Measurements from ENCODE around the gene CDC14A.
"Not testable (repeated sequence)": the region's sequence is repeated elsewhere in the genome, so short reads cannot be mapped to it uniquely, and the experiment has no call there.

Gene CDC14A, protein sequence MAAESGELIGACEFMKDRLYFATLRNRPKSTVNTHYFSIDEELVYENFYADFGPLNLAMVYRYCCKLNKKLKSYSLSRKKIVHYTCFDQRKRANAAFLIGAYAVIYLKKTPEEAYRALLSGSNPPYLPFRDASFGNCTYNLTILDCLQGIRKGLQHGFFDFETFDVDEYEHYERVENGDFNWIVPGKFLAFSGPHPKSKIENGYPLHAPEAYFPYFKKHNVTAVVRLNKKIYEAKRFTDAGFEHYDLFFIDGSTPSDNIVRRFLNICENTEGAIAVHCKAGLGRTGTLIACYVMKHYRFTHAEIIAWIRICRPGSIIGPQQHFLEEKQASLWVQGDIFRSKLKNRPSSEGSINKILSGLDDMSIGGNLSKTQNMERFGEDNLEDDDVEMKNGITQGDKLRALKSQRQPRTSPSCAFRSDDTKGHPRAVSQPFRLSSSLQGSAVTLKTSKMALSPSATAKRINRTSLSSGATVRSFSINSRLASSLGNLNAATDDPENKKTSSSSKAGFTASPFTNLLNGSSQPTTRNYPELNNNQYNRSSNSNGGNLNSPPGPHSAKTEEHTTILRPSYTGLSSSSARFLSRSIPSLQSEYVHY

DNA sequence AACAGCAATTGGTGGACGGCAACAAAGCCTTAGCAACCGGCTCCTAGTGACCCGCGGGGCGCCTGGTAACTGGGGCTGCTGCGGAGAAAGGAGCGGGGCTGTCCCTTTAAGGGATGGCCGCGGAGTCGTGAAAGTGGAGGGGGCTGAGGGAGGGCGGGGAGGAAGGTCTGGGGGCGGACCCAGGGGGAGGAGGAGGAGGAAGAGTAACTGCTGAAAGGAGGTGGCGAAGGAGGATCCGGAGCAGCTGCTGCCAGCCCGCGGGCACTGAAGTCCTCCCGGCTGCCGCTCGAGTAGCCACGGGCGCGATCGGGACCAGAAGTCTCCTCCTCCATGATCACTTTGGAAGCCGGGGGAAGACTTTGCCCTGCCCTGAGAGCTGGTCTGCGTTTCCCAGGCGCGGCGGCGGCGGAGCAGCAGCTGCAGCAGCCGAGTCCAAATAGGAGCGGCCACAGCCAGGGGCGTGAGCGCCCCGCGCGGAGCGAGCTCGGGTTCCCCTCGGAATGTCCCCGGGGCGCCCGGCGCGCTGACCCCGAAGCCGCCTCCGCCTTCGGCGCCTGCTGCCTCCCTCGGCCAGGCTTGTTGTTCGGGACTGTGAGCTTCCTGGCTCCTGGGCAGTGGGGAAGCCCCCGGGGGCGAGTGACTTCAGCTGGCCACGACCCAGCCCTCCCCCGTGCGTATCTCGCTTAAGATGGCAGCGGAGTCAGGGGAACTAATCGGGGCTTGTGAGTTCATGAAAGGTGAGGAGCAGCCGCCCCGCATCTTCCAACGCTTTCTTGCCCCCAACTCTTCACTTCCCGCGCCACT is at the start of gene CDC14A:
TSS of gene CDC14A (plus strand) at position 240 of the 804 bp plus-strand sequence. CDS start at position 689, 449 bp downstream.
- DNase-seq (ENCODE audit: low spot score): peak; percentile 95

GRCh38 chr1:100302739-100303138 is 49.6 kb upstream of the CDC14A start:
- DNase-seq (ENCODE audit: low spot score): no peak

- DNase-seq (ENCODE audit: low spot score): no peak
These were observed 48.1 kb upstream of the CDC14A start for GRCh38 chr1:100304227-100304626.

DNA sequence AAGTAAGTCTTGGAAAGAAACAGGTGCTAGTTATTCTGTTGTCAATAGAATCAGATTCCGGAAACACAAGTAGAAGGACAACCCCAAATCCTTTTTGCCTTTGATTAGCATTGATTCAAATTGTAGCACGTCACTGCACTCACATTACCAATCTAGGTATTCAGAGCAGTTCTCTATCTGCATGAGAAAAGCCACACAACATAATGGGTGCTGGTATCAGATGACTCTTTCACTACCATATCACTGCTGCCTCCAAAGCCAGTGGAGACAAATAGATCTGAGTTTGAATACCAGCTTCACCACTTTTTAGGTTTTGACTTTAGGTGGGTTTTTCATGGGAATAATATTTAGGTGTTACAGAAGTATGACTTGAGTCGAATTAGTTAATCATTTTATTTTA is 47.4 kb upstream of the CDC14A start:
- no peak for DNase-seq (ENCODE audit: low spot score)

- DNase-seq (ENCODE audit: low spot score): no peak
These were observed 46.4 kb upstream of the CDC14A start for GRCh38 chr1:100305954-100306353.

- DNase-seq (ENCODE audit: low spot score): no peak
These were observed 45.5 kb upstream of the CDC14A start for GRCh38 chr1:100306735-100307313.

GRCh38 chr1:100308777-100309176 is 43.5 kb upstream of the CDC14A start:
- no peak for DNase-seq (ENCODE audit: low spot score)

DNA sequence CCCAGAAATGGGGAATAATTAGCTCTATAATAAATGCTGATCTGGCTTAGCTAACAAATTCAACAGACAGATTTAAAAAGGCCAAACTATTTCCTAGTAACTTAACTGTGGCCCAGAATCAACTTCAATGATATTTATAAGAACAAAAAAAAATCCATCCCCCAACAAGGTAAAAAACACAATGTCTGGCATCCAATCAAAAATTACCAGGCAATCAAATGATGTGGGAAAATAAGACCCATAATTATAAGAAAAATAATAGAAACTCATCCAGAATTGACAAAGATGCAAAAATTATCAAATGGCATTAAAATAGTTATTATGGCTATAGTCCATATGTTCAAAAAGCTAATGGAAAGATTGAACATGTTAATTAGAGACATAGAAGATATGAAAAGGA is 42.4 kb upstream of the CDC14A start:
- DNase-seq (ENCODE audit: low spot score): no peak

GRCh38 chr1:100313382-100313781 is 38.9 kb upstream of the CDC14A start:
- no peak for DNase-seq (ENCODE audit: low spot score)

DNA sequence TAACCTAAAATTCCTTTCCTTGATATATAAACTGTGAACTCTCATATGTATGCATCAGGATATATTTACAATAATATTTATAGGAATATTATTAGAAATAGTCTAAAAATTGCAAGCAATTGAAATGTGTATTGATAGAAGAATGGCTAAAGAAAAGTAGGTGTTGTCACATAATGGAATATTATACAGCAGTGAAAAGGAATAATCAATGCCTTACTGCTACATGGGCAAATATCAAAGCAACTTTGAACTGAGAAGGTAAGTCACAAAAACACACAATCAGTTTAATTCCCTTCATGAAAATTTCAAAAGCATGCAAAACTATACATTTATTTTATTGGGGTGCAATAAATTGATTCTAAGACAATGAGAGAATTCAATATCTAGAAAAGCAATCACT is 35.7 kb upstream of the CDC14A start:
- no peak for DNase-seq (ENCODE audit: low spot score)

DNA sequence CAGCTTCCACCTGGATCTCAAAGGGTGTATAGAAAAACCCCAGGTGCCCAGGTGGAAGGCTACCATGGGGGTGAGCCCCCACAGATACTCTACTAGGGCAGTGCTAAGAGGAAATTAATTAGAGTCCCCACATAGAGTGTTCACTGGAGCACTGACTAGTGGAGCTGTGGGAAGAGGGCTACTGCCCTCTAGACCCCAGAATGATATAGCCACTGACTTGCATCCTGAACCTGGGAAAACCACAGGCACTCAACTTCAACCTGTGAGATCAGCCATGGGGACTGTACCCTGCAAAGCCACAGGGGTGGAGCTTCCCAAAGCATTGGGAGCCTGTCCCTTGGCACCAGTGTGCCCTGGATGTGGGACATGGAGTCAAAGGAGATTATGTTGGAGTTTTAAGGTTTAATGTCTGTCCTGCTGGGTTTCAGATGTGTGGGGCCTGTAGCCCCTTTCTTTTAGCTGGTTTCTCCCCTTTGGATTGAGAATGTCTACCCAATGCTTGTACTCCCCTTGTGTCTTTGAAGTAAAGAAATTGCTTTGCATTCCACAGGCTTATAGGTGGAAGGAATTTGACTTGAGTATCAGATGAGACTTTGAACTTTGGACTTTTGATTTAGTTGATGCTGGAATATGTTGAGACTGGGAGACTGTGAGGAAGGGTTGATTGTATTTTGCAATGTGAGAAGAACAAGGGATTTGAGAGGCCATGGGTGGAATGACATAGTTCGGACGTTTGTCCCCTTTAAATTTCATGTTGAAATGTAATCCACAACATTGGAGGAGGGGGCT is 31.8 kb upstream of the CDC14A start:
- no peak for DNase-seq (ENCODE audit: low spot score)

- no peak for DNase-seq (ENCODE audit: low spot score)
These were observed 31.2 kb upstream of the CDC14A start for GRCh38 chr1:100321100-100321493.

- no peak for DNase-seq (ENCODE audit: low spot score)
These were observed 30.8 kb upstream of the CDC14A start for GRCh38 chr1:100321506-100321905.

DNA sequence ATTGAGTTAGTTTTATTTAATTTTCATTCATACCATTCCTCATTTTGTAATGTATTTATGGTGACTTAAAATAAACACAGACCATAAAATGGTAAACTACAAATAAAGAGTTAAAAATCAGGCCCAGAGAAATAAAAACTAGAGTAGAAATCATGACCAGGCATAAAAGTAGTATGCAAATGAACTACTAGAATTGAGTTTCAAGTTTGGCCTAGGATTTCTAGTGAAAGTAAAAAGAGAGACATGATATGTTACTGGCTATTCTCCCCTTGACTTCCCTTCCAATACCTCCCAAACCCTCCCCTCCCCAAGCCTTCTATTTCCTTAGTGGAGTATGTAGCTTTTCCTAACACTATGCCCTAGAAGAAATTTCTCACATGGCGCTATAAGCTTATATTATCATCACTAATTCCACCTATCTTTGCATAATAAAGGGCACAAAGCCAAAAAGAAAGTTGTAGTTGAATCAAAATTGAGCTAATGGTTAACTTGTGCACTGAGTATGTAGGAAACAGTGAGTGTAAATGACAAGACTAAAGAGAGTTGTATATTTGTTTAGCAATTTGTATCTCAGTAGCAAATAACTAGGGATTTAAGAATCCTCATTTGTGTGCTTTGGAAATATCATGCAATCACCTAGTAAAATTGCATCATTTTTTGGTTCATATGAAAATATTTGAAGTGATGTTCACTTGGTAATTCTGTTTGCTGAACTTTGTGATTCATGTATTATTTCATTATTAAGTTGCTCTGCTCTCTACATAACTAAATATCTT is 29.7 kb upstream of the CDC14A start:
- DNase-seq (ENCODE audit: low spot score): no peak

- DNase-seq (ENCODE audit: low spot score): no peak
These were observed 28.7 kb upstream of the CDC14A start for GRCh38 chr1:100323419-100324106.

- no peak for DNase-seq (ENCODE audit: low spot score)
These were observed 26.6 kb upstream of the CDC14A start for GRCh38 chr1:100325415-100326324.

DNA sequence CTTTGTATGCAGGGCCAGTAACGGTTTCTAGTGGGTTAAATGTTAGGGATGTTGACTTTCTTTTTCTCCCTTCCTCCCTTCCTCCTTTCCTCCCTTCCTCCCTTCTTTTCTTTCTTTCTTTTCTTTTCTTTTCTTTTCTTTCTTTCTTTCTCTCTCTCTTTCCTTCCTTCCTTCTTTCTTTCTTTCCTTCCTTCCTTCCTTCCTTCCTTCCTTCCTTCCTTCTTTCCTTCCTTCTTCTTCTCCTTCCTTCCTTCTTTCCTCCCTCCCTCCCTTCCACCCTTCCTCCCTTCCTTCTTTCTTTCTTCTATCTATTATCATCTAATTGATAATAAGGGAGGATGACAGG is 26.0 kb upstream of the CDC14A start:
- DNase-seq (ENCODE audit: low spot score): not testable (repeated sequence)

DNA sequence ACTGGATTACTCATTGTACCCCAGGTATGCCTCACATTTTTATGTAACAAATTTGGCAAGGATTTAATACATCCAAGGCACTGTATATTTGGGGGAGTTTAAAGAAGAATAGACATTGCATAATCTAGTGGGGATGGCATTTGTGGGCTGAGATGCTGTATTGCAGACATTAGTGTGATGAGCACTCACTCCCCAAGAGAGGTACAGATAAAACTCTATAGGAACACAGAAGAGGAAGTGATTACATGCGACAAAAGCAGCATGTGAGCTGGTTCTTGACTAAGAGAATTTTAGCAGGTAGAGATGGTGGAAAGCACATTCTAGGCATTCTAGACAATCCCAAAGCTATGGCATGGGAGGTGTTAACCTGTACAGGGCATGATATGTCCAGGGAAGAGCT is 24.2 kb upstream of the CDC14A start:
- no peak for DNase-seq (ENCODE audit: low spot score)

- not testable (repeated sequence) for DNase-seq (ENCODE audit: low spot score)
These were observed 21.2 kb upstream of the CDC14A start for GRCh38 chr1:100331146-100331545.

All from NAMALWA (cell line).